ENCODE measurements around the gene HNRNPD. TPM values are rescaled to one million over a fixed set of nuclear protein-coding genes. Genes with fewer than 3 reads are reported as not detected.
A peak's percentile ranks its signal among the peaks of the same experiment; 100 is the strongest.

HNRNPD gene
- total and polyA plus RNA-seq, 10 of the 15 experiments (the other 5 are each of a cell fraction or from before 2014, with no cell fraction given): 76.6 to 882 (median 265) TPM

- no peak for TF ChIP-seq MEF2B (IDR thresholded peaks at IDR 0.05; ENCODE audit: partially characterized antibody, poor library complexity, severe bottlenecking)
- peak; percentile 73 for TF ChIP-seq DPF2 (IDR thresholded peaks at IDR 0.05)
- no peak for TF ChIP-seq YY1 (IDR thresholded peaks at IDR 0.05; ENCODE audit: low read depth, low read length)
- 0 out of 2 replicates have a peak, but pooled peaks have one; percentile 1 for TF ChIP-seq CBFB (IDR thresholded peaks at IDR 0.05; ENCODE audit: low read depth)
These were observed 340 bp downstream of the HNRNPD start (continued) for GRCh38 chr4:82373486-82373815.

- peaks cover 6% of the 10 kb centered on the region for H3K4me1 ChIP-seq (ENCODE audit: control insufficient read depth, insufficient read depth, low read length)
- WGBS (ENCODE audit: insufficient coverage, insufficient replicate concordance, low lambda C conversion rate, missing lambda C conversion rate): 3% methylated on average over 30 of the region's 37 CpGs
- RAD21 ChIA-PET (ENCODE audit: unreplicated experiment): interaction anchor here (1.0 kb wide), 2 partner anchors 13 to 57 kb away, joined by 3 read pairs; partner anchors contain the start of gene HNRNPDL
- H3K36me3 ChIP-seq (ENCODE audit: control insufficient read depth in 2 of 2, insufficient read depth in 2 of 2, low read length in 1 of 2): peaks cover 0 to 10% of the 10 kb centered on the region in 2 experiments; a peak in 2 of 4 replicates
- BruUV-seq (replicated peaks): no TSS peak
- POLR2A ChIA-PET: interaction anchor here (0.7 to 1.4 kb wide), 4 partner anchors 12 to 524 kb away, joined by 3 to 8 read pairs (median 6); partner anchors contain the start of gene HNRNPDL
- CTCF ChIA-PET: interaction anchor here (0.6 to 4.5 kb wide), 3 partner anchors 11 to 106 kb away, joined by 3 to 49 read pairs (median 5); no protein-coding TSS in a partner anchor
- H3K79me2 ChIP-seq (ENCODE audit: control insufficient read depth, insufficient read depth, low read length): peaks cover 89% of the 10 kb centered on the region
- peak; percentile 59 for ATAC-seq
- H3K9ac ChIP-seq (ENCODE audit: control insufficient read depth, insufficient read depth, low read length): peak overlapping the region; percentile 94
- DNase-seq (ENCODE audit: low read depth, low spot score): peak; percentile 32
- peaks cover 15% of the 10 kb centered on the region for H4K20me1 ChIP-seq (ENCODE audit: control insufficient read depth, insufficient read depth)
- peak overlapping the region; percentile 86 for H3K4me2 ChIP-seq (ENCODE audit: control insufficient read depth, insufficient read depth)
- H3K4me3 ChIP-seq: peak overlapping the region; percentile 86
- SMC1A ChIA-PET (ENCODE audit: uncharacterized antibody, unreplicated experiment): interaction anchor here (1.0 to 4.8 kb wide), 4 partner anchors 12 to 57 kb away, joined by 3 to 39 read pairs (median 6); no protein-coding TSS in a partner anchor
- peak; percentile 59 for FAIRE-seq
- H2AFZ ChIP-seq (ENCODE audit: control insufficient read depth, low read depth, low read length): peak overlapping the region; percentile 84; the same call in 1 of the 2 replicates
- H3K27ac ChIP-seq (ENCODE audit: control insufficient read depth, insufficient read depth): peak overlapping the region; percentile 98
- intact Hi-C loops (cut with micrococcal nuclease; ENCODE audit: unreplicated experiment): loop anchor here (10.0 kb wide), 1 partner anchor 662 kb away; the partner anchor contains the start of gene COPS4
- no peaks in the 10 kb centered on the region for H3K27me3 ChIP-seq (replicated peaks in 1 of 2; ENCODE audit: control insufficient read depth in 2 of 2, insufficient read depth in 2 of 2, low read length in 1 of 2)
- no peaks in the 10 kb centered on the region for H3K9me3 ChIP-seq (replicated peaks; ENCODE audit: control insufficient read depth, insufficient read depth, low read length)
- in situ Hi-C loops (cut with MboI): loop anchor here (10.0 kb wide), 1 partner anchor 52 kb away; no protein-coding TSS in a partner anchor
- TF ChIP-seq HDAC6 (IDR thresholded peaks at IDR 0.05; ENCODE audit: unreplicated experiment) (no peak), YY1 (IDR thresholded peaks at IDR 0.05; ENCODE audit: low read depth, low read length) (peak; percentile 83), JUND (IDR thresholded peaks at IDR 0.05; ENCODE audit: low read depth, low read length) (no peak), EZH2 (IDR thresholded peaks at IDR 0.05; ENCODE audit: borderline replicate concordance, control insufficient read depth, low read depth, low read length) (no peak), SIX5 (IDR thresholded peaks at IDR 0.05; ENCODE audit: low read depth, low read length, severe bottlenecking) (peak; percentile 8), SMC3 (IDR thresholded peaks at IDR 0.05; ENCODE audit: borderline replicate concordance, low read length) (no peak), BRCA1 (IDR thresholded peaks at IDR 0.05; ENCODE audit: low read depth, low read length) (no peak), TBL1XR1 (IDR thresholded peaks at IDR 0.05; ENCODE audit: low read depth, low read length) (no peak), EED (IDR thresholded peaks at IDR 0.05; ENCODE audit: low read depth) (no peak), CREM (IDR thresholded peaks at IDR 0.05; ENCODE audit: low read depth) (peak; percentile 42; the same call in 1 of the 2 replicates), ESRRA (IDR thresholded peaks at IDR 0.05; ENCODE audit: low read length) (no peak), CREB1 (IDR thresholded peaks at IDR 0.05; ENCODE audit: low read depth) (peak; percentile 57; the same call in 1 of the 2 replicates), NR2C2 (IDR thresholded peaks at IDR 0.05; ENCODE audit: borderline replicate concordance, control insufficient read depth, insufficient read length, low read depth) (no peak), NR2C1 (IDR thresholded peaks at IDR 0.05) (no peak), WRNIP1 (IDR thresholded peaks at IDR 0.05; ENCODE audit: borderline replicate concordance, low read depth, low read length) (peak; percentile 89; the same call in 1 of the 2 replicates)
- TF ChIP-seq, protein P1, sequence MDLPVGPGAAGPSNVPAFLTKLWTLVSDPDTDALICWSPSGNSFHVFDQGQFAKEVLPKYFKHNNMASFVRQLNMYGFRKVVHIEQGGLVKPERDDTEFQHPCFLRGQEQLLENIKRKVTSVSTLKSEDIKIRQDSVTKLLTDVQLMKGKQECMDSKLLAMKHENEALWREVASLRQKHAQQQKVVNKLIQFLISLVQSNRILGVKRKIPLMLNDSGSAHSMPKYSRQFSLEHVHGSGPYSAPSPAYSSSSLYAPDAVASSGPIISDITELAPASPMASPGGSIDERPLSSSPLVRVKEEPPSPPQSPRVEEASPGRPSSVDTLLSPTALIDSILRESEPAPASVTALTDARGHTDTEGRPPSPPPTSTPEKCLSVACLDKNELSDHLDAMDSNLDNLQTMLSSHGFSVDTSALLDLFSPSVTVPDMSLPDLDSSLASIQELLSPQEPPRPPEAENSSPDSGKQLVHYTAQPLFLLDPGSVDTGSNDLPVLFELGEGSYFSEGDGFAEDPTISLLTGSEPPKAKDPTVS (IDR thresholded peaks at IDR 0.05; ENCODE audit: low read depth, low read length): no peak
These were observed 990 bp downstream of the HNRNPD start for GRCh38 chr4:82372517-82373485.
